Urinary bladder (tissue), 4 donors: ENCODE results near the gene PCDHA6. TPM values are rescaled to one million over a fixed set of nuclear protein-coding genes. Genes with fewer than 3 reads are reported as not detected.
"Not testable (repeated sequence)": the region's sequence is repeated elsewhere in the genome, so short reads cannot be mapped to it uniquely, and the experiment has no call there.

Experiments
- DNase-seq: peaks from one replicate; pipeline ENCODE4 v3.0.0-alpha.2; 2015; ENCODE audit errors: extremely low spot score
- H3K27ac ChIP-seq: one replicate; pipeline ENCODE4 v1.5.1; 2013; ENCODE audit warnings: low read depth, mild to moderate bottlenecking, moderate library complexity
- H3K36me3 ChIP-seq: one replicate; pipeline ENCODE4 v1.6.1; 2013; ENCODE audit warnings: mild to moderate bottlenecking, moderate library complexity; ENCODE audit not compliant: insufficient read depth
- H3K4me1 ChIP-seq: one replicate; pipeline ENCODE4 v1.6.1; 2013; ENCODE audit warnings: mild to moderate bottlenecking, moderate library complexity; ENCODE audit not compliant: insufficient read depth
- H3K4me3 ChIP-seq: one replicate; pipeline ENCODE4 v1.5.1; 2013; ENCODE audit warnings: low read depth, low read length
- WGBS: extraction: QIAGEN DNeasy Blood & Tissue Kit; methylation state at CpG from one replicate; pipeline ENCODE4 v1.1.7; 2013; 5-methylcytosine and 5-hydroxymethylcytosine counted together
- polyA plus RNA-seq: library from polyadenylated mRNA; stranded (reverse); fragments of 200-250 nt; gene quantifications from one replicate; pipeline ENCODE4 v1.2.3, GENCODE V29; 2013
- total RNA-seq: library from RNA; depleted of rRNA; stranded (reverse); fragments of >200 nt; gene quantifications from one replicate; pipeline ENCODE4 v1.2.3, GENCODE V29; 2014
- donor health status: healthy with polysubstance abuse.
- donor health status: healthy.

Gene PCDHA6
- total and polyA plus RNA-seq, 2 donors = 0.22 to 0.95 TPM

GRCh38 chr5:140862441-140863295, 34.9 kb downstream of the PCDHA6 start:
- no peaks in the 10 kb centered on the region for H3K36me3 ChIP-seq
- no peaks in the 10 kb centered on the region for H3K4me1 ChIP-seq
- no peak overlapping the region for H3K27ac ChIP-seq
- H3K4me3 ChIP-seq = no peak overlapping the region
- no peak for DNase-seq
- WGBS = 41% methylated on average over 76 of the region's 76 CpGs

- Histone ChIP-seq H3K36me3 (no peaks in the 10 kb centered on the region), H3K27ac (no peak within 1 kb of the TSS), H3K4me1 (no peaks in the 10 kb centered on the region), H3K4me3 (no peak within 1 kb of the TSS)
- DNase-seq = no peak
- 12% methylated on average over 41 of the region's 41 CpGs for WGBS
These were observed 41.2 kb downstream of the PCDHA6 start, which contains the start of gene PCDHA11 for GRCh38 chr5:140868721-140869554. Gene PCDHA11, plus strand, starts transcription at chr5:140868957. Its CDS starts 147 bp downstream, at chr5:140869104.

GRCh38 chr5:140869555-140869886, 41.8 kb downstream of the PCDHA6 start:
- Histone ChIP-seq H3K4me1 (no peaks in the 10 kb centered on the region), H3K27ac (no peak overlapping the region), H3K36me3 (no peaks in the 10 kb centered on the region), H3K4me3 (no peak overlapping the region)
- DNase-seq = no peak
- 58% methylated on average over 5 of the region's 5 CpGs for WGBS

GRCh38 chr5:140870221-140871201, 42.8 kb downstream of the PCDHA6 start:
- H3K27ac ChIP-seq = no peak overlapping the region
- H3K36me3 ChIP-seq = no peaks in the 10 kb centered on the region
- H3K4me1 ChIP-seq = no peaks in the 10 kb centered on the region
- DNase-seq = no peak
- WGBS = 43% methylated on average over 114 of the region's 114 CpGs
- H3K4me3 ChIP-seq = no peak overlapping the region

- 14% methylated on average over 47 of the region's 47 CpGs for WGBS
- no peak within 1 kb of the TSS for H3K4me3 ChIP-seq
- no peak for DNase-seq
- no peaks in the 10 kb centered on the region for H3K36me3 ChIP-seq
- no peak within 1 kb of the TSS for H3K27ac ChIP-seq
- H3K4me1 ChIP-seq = no peaks in the 10 kb centered on the region
These were observed 47.6 kb downstream of the PCDHA6 start, which contains the start of gene PCDHA12 for GRCh38 chr5:140875085-140876065. Gene PCDHA12, plus strand, starts transcription at chr5:140875308. Its CDS starts 165 bp downstream, at chr5:140875473.

- not testable (repeated sequence) for DNase-seq, H3K4me1 ChIP-seq, H3K27ac ChIP-seq, H3K4me3 ChIP-seq, H3K36me3 ChIP-seq
- WGBS = 36% methylated on average over 80 of the region's 80 CpGs
These were observed 48.9 kb downstream of the PCDHA6 start for GRCh38 chr5:140876541-140877261.

DNA sequence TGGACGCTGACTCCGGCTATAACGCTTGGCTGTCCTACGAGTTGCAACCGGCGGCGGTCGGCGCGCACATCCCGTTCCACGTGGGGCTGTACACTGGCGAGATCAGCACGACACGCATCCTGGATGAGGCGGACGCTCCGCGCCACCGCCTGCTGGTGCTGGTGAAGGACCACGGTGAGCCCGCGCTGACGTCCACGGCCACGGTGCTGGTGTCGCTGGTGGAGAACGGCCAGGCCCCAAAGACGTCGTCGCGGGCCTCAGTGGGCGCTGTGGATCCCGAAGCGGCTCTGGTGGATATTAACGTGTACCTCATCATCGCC, 49.5 kb downstream of the PCDHA6 start:
- WGBS = 42% methylated on average over 37 of the region's 37 CpGs
- no peak for DNase-seq
- Histone ChIP-seq H3K4me1 (no peaks in the 10 kb centered on the region), H3K4me3 (no peak overlapping the region), H3K27ac (no peak overlapping the region), H3K36me3 (no peaks in the 10 kb centered on the region)

Other genes starting within 250 kb of the PCDHA6 start
- 57.6 TPM for gene CD14, start 194.8 kb upstream of the PCDHA6 start, total RNA-seq
- gene CD14, start 194.8 kb upstream of the PCDHA6 start, polyA plus RNA-seq = 60.6 TPM
- gene TMCO6, start 188.5 kb upstream of the PCDHA6 start, total RNA-seq = 12.2 TPM
- gene TMCO6, start 188.5 kb upstream of the PCDHA6 start, polyA plus RNA-seq = 22.3 TPM
- gene NDUFA2, start 180.3 kb upstream of the PCDHA6 start, total RNA-seq = 34.7 TPM
- gene NDUFA2, start 180.3 kb upstream of the PCDHA6 start, polyA plus RNA-seq = 117 TPM
- gene IK, start 180.1 kb upstream of the PCDHA6 start, total RNA-seq = 58.7 TPM
- 113 TPM for gene IK, start 180.1 kb upstream of the PCDHA6 start, polyA plus RNA-seq
- 12.7 TPM for gene WDR55, start 163.1 kb upstream of the PCDHA6 start, total RNA-seq
- gene WDR55, start 163.1 kb upstream of the PCDHA6 start, polyA plus RNA-seq = 13.5 TPM
- gene DND1, start 154.4 kb upstream of the PCDHA6 start, total RNA-seq = not detected
- 0.96 TPM for gene DND1, start 154.4 kb upstream of the PCDHA6 start, polyA plus RNA-seq
- gene HARS1, start 136.6 kb upstream of the PCDHA6 start, total RNA-seq = 31.9 TPM
- 50.5 TPM for gene HARS1, start 136.6 kb upstream of the PCDHA6 start, polyA plus RNA-seq
- 28.1 TPM for gene HARS2, start 136.5 kb upstream of the PCDHA6 start, total RNA-seq
- 24.9 TPM for gene HARS2, start 136.5 kb upstream of the PCDHA6 start, polyA plus RNA-seq
- gene ZMAT2, start 127.5 kb upstream of the PCDHA6 start, total RNA-seq = 25.9 TPM
- 74.1 TPM for gene ZMAT2, start 127.5 kb upstream of the PCDHA6 start, polyA plus RNA-seq
- 0.21 TPM for gene PCDHA1, start 41.8 kb upstream of the PCDHA6 start, total RNA-seq
- gene PCDHA1, start 41.8 kb upstream of the PCDHA6 start, polyA plus RNA-seq = 0.03 TPM
- 0.37 TPM for gene PCDHA2, start 33.1 kb upstream of the PCDHA6 start, total RNA-seq
- gene PCDHA2, start 33.1 kb upstream of the PCDHA6 start, polyA plus RNA-seq = 0.08 TPM
- 0.63 TPM for gene PCDHA3, start 26.9 kb upstream of the PCDHA6 start, total RNA-seq
- 0.41 TPM for gene PCDHA3, start 26.9 kb upstream of the PCDHA6 start, polyA plus RNA-seq
- 1.1 TPM for gene PCDHA4, start 20.9 kb upstream of the PCDHA6 start, total RNA-seq
- 0.28 TPM for gene PCDHA4, start 20.9 kb upstream of the PCDHA6 start, polyA plus RNA-seq
- gene PCDHA5, start 6.3 kb upstream of the PCDHA6 start, total RNA-seq = 0.69 TPM
- 0.05 TPM for gene PCDHA5, start 6.3 kb upstream of the PCDHA6 start, polyA plus RNA-seq
- 0.26 TPM for gene PCDHA7, start 6.3 kb downstream of the PCDHA6 start, total RNA-seq
- gene PCDHA7, start 6.3 kb downstream of the PCDHA6 start, polyA plus RNA-seq = 0.14 TPM
- gene PCDHA8, start 13.2 kb downstream of the PCDHA6 start, total RNA-seq = 0.21 TPM
- 0.06 TPM for gene PCDHA8, start 13.2 kb downstream of the PCDHA6 start, polyA plus RNA-seq
- gene PCDHA9, start 20.4 kb downstream of the PCDHA6 start, total RNA-seq = 0.90 TPM
- gene PCDHA9, start 20.4 kb downstream of the PCDHA6 start, polyA plus RNA-seq = 0.03 TPM
- gene PCDHA10, start 27.9 kb downstream of the PCDHA6 start, total RNA-seq = 1.1 TPM
- 0.13 TPM for gene PCDHA10, start 27.9 kb downstream of the PCDHA6 start, polyA plus RNA-seq
- gene PCDHA11, start 41.0 kb downstream of the PCDHA6 start, total RNA-seq = 1.6 TPM
- 0.06 TPM for gene PCDHA11, start 41.0 kb downstream of the PCDHA6 start, polyA plus RNA-seq
- gene PCDHA12, start 47.3 kb downstream of the PCDHA6 start, total RNA-seq = 0.90 TPM
- 0.03 TPM for gene PCDHA12, start 47.3 kb downstream of the PCDHA6 start, polyA plus RNA-seq
- 0.74 TPM for gene PCDHA13, start 54.2 kb downstream of the PCDHA6 start, total RNA-seq
- 0.18 TPM for gene PCDHA13, start 54.2 kb downstream of the PCDHA6 start, polyA plus RNA-seq
- gene PCDHAC1, start 98.3 kb downstream of the PCDHA6 start, total RNA-seq = 1.5 TPM
- 0.13 TPM for gene PCDHAC1, start 98.3 kb downstream of the PCDHA6 start, polyA plus RNA-seq
- 3.0 TPM for gene PCDHAC2, start 138.5 kb downstream of the PCDHA6 start, total RNA-seq
- gene PCDHAC2, start 138.5 kb downstream of the PCDHA6 start, polyA plus RNA-seq = 0.67 TPM
- 0.16 TPM for gene PCDHB1, start 223.4 kb downstream of the PCDHA6 start, total RNA-seq
- gene PCDHB1, start 223.4 kb downstream of the PCDHA6 start, polyA plus RNA-seq = 0.01 TPM